Esophagus muscularis mucosa (tissue), 4 donors: ENCODE data around the gene PLEKHA6. TPM values are rescaled to one million over a fixed set of nuclear protein-coding genes. Genes with fewer than 3 reads are reported as not detected.

Experiments
- DNase-seq: peaks from one replicate; pipeline ENCODE4 v3.0.0-alpha.2; 2017; ENCODE audit errors: extremely low spot score
- H3K27ac ChIP-seq, 4 donors: fragments of 200-600 bp; sonication (generic); replicated peaks in 1 of 4; 1 replicate in 3 of 4; 2 replicates in 1 of 4; pipeline ENCODE4 v1.5.1; 2016 to 2019; ENCODE audit warnings: mild to moderate bottlenecking in 1 of 4
- H3K27me3 ChIP-seq, 4 donors: fragments of 200-600 bp; sonication (generic); one replicate each; pipeline versions ENCODE4 v1.5.1 to v1.6.0; 2016 to 2019
- H3K36me3 ChIP-seq, 4 donors: fragments of 200-600 bp; sonication (generic); one replicate each; pipeline ENCODE4 v1.5.1; 2016 to 2019
- H3K4me1 ChIP-seq, 4 donors: fragments of 200-600 bp; sonication (generic); one replicate each; pipeline ENCODE4 v1.5.1; 2016 to 2019
- H3K4me3 ChIP-seq, 4 donors: fragments of 200-600 bp; sonication (generic); 1 replicate in 2 of 4; 2 replicates in 2 of 4; pipeline ENCODE4 v1.5.1; 2016 to 2019; ENCODE audit warnings: mild to moderate bottlenecking in 4 of 4, moderate library complexity in 1 of 4
- H3K9me3 ChIP-seq, 4 donors: fragments of 200-600 bp; sonication (generic); 1 replicate in 3 of 4; 2 replicates in 1 of 4; pipeline ENCODE4 v1.5.1; 2016 to 2019
- EP300 ChIP-seq: sonication (generic); formaldehyde crosslinking; IDR thresholded peaks from one replicate; pipeline ENCODE4 v1.6.1; 2017; ENCODE audit warnings: antibody characterized with exemption
- POLR2A ChIP-seq: fragments of 450-650 bp; IDR thresholded peaks from one replicate; pipeline ENCODE4 v1.6.1; 2017; ENCODE audit warnings: antibody characterized with exemption, moderate library complexity, mild to moderate bottlenecking, low read depth
- POLR2AphosphoS5 ChIP-seq, 2 donors: sonication (generic); formaldehyde crosslinking; IDR thresholded peaks; one replicate each; pipeline ENCODE4 v1.6.1; 2017; ENCODE audit warnings: antibody characterized with exemption in 2 of 2
- WGBS: methylation state at CpG from one replicate; pipeline ENCODE4 v1.1.5; 2018; 5-methylcytosine and 5-hydroxymethylcytosine counted together
- intact Hi-C: fragments of 100-400 bp; cut with DNase I; formaldehyde crosslinking; loops from one replicate; pipeline ENCODE4 v1.15.1; 2023
- total RNA-seq, 4 donors: library from RNA; depleted of rRNA; stranded (reverse); fragments of >200 nt; gene quantifications; one replicate each; pipeline versions ENCODE4 v1.1.0 to v1.2.1, GENCODE V29; 2016
- TF ChIP-seq, protein P1 (sequence below), 3 experiments: fragments of 200-600 bp in 2 of 3; fragments of 450-650 bp in 1 of 3; sonication (generic) in 2 of 3; IDR thresholded peaks; one replicate each; pipeline ENCODE4 v1.5.1; 2017 to 2019; ENCODE audit warnings: antibody characterized with exemption in 3 of 3, mild to moderate bottlenecking in 2 of 3, moderate library complexity in 1 of 3

The PLEKHA6 gene
- total RNA-seq, 4 donors from 2014 or later = 11.9 to 22.4 (median 15.9) TPM

DNA sequence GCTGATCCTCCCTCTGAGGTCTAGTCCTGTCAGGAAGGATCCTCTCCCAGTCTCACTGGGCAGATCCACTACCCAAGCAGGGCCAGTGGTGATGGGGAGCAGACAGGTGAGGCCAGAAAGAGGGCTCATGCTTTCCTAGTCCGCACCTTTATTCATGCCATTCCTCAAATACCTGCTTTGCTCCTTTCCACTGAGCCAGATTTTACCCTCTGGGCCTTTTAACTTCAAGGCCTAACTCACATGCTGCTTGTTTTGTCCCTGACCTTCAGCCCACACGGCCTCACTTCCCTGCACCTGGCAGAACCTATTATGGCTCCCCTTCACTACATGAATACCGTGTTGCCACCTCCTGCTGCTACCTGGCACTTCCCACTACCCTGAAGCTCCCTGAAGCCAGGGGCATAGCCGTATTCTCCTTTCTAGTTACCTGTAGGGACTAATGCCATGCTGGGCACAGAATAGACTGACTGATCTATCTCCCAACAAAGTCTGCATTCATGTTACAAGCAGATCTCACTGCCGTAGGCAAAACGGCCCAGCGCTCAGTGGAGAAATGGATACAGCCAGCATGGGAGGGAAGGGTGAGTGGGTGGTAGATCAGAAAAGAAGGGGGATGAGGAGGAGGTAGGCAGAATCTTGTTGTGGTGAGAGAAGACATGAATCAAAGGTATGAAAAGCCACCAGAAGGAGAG lies 109.8 kb downstream of the PLEKHA6 start:
- Histone ChIP-seq H3K4me3 (no peak overlapping the region), H3K27me3 (peaks cover 0 to 3% (median 0%) of the 10 kb centered on the region in 4 donors), H3K9me3 (no peaks in the 10 kb centered on the region), H3K27ac (no peak overlapping the region), H3K36me3 (peaks cover 0 to 24% (median 2%) of the 10 kb centered on the region in 4 donors), H3K4me1 (peaks cover 0 to 9% (median 6%) of the 10 kb centered on the region in 4 donors)
- no peak for DNase-seq
- TF ChIP-seq POLR2AphosphoS5 (IDR thresholded peaks at IDR 0.05) (no peak), POLR2A (no peak), EP300 (no peak)
- TF ChIP-seq, protein P1, sequence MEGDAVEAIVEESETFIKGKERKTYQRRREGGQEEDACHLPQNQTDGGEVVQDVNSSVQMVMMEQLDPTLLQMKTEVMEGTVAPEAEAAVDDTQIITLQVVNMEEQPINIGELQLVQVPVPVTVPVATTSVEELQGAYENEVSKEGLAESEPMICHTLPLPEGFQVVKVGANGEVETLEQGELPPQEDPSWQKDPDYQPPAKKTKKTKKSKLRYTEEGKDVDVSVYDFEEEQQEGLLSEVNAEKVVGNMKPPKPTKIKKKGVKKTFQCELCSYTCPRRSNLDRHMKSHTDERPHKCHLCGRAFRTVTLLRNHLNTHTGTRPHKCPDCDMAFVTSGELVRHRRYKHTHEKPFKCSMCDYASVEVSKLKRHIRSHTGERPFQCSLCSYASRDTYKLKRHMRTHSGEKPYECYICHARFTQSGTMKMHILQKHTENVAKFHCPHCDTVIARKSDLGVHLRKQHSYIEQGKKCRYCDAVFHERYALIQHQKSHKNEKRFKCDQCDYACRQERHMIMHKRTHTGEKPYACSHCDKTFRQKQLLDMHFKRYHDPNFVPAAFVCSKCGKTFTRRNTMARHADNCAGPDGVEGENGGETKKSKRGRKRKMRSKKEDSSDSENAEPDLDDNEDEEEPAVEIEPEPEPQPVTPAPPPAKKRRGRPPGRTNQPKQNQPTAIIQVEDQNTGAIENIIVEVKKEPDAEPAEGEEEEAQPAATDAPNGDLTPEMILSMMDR (IDR thresholded peaks at IDR 0.05) = no peak
- WGBS = 87% methylated on average over 7 of the region's 7 CpGs
- intact Hi-C loops = no loop called here

DNA sequence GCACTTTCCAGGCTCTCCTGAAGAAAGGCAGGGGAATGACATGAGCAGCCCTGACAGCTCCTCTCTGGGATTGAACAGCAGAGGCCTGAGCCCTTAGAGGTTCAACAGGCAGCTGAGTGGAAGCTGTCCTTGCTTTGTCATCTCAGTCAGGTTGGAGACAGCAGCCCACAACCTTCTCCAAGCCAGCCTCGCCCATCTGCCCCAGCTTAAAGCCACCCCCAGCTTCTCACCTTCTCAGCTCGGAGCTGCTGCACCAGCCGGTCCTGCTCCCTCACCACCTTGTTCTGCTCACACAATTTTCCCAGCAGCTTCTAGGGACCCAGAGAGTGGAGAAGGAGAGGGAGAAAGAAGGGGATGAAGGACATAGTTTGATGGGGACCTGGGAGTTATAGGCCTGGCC lies 110.8 kb downstream of the PLEKHA6 start:
- H3K27me3 ChIP-seq = peaks cover 0 to 3% (median 0%) of the 10 kb centered on the region in 4 donors
- DNase-seq = no peak
- H3K36me3 ChIP-seq = peaks cover 0 to 30% (median 2%) of the 10 kb centered on the region in 4 donors
- intact Hi-C loops = no loop called here
- no peak overlapping the region for H3K27ac ChIP-seq
- H3K4me3 ChIP-seq = no peak overlapping the region
- H3K4me1 ChIP-seq = peaks cover 0 to 9% (median 3%) of the 10 kb centered on the region in 4 donors
- WGBS = 90% methylated on average over 3 of the region's 3 CpGs
- H3K9me3 ChIP-seq = no peaks in the 10 kb centered on the region
- TF ChIP-seq POLR2A = no peak
- TF ChIP-seq POLR2AphosphoS5 (IDR thresholded peaks at IDR 0.05) = no peak
- no peak for TF ChIP-seq EP300
- TF ChIP-seq, protein P1 (IDR thresholded peaks at IDR 0.05) = no peak

DNA sequence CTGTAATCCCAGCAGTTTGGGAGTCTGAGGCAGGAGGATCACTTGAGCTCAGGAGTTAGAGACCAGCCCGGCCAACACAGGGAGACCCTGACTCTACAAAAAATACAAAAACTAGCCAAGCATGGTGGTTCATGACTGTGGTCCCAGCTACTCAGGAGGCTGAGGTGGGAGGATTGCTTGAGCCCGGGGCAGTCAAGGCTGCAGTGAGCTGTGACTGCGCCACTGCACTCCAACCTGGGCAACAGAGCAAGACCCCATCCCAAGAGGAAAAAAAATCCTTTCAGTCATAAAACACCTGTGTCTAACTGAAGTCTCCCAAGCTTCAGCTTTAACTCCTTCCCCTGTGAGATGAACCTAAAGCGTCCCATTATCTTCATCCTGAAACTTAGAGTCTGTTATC lies 112.9 kb downstream of the PLEKHA6 start:
- Histone ChIP-seq H3K36me3 (peaks cover 0 to 37% (median 2%) of the 10 kb centered on the region in 4 donors), H3K27ac (no peak overlapping the region), H3K27me3 (peaks cover 0 to 3% (median 0%) of the 10 kb centered on the region in 4 donors), H3K4me1 (peaks cover 0 to 9% (median 3%) of the 10 kb centered on the region in 4 donors), H3K4me3 (no peak overlapping the region), H3K9me3 (no peaks in the 10 kb centered on the region)
- no peak for DNase-seq
- 100% methylated on average over 4 of the region's 4 CpGs for WGBS
- no peak for TF ChIP-seq POLR2AphosphoS5 (IDR thresholded peaks at IDR 0.05)
- TF ChIP-seq, protein P1 (IDR thresholded peaks at IDR 0.05) = no peak
- no peak for TF ChIP-seq EP300
- TF ChIP-seq POLR2A = no peak
- intact Hi-C loops = no loop called here

DNA sequence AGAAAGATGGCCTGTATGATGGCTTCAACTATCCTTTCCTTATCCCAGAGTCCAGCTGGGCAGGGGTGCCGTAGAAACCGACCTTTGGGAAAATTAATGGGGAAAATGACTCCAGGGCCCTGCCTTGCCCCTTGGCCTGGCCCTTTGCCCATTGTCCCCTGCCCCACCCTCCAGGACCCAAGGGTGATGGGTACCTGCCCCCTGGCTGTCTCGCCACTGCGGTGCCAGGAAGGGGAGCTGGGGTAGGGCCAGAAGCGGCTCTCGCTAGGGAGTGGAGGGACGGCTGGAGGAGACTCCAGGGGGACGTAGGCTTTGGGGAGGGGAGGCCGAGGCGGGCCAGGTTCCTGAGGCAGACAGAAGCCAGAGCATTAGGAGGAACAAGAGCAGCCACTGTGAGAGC lies 116.8 kb downstream of the PLEKHA6 start:
- WGBS = 95% methylated on average over 10 of the region's 10 CpGs
- H3K27me3 ChIP-seq = no peaks in the 10 kb centered on the region
- no peaks in the 10 kb centered on the region for H3K4me1 ChIP-seq
- intact Hi-C loops = no loop called here
- peaks cover 0 to 56% (median 4%) of the 10 kb centered on the region in 4 donors for H3K36me3 ChIP-seq
- no peaks in the 10 kb centered on the region for H3K9me3 ChIP-seq
- H3K27ac ChIP-seq = no peak overlapping the region
- DNase-seq = no peak
- TF ChIP-seq POLR2AphosphoS5 (IDR thresholded peaks at IDR 0.05) = no peak
- no peak for TF ChIP-seq EP300
- TF ChIP-seq, protein P1 (IDR thresholded peaks at IDR 0.05) = no peak
- no peak for TF ChIP-seq POLR2A
- H3K4me3 ChIP-seq = no peak overlapping the region
